Thyroid gland (tissue), 4 donors: ENCODE data around the gene POLR3F. TPM values are rescaled to one million over a fixed set of nuclear protein-coding genes. Genes with fewer than 3 reads are reported as not detected.
A peak's percentile ranks its signal among the peaks of the same experiment; 100 is the strongest.
"Not testable (repeated sequence)": the region's sequence is repeated elsewhere in the genome, so short reads cannot be mapped to it uniquely, and the experiment has no call there.

Source experiments
- DNase-seq, 2 donors: peaks; one replicate each; pipeline ENCODE4 v3.0.0-alpha.2; 2019
- H3K27ac ChIP-seq, 3 donors: fragments of 200-600 bp; sonication (generic); 1 replicate in 2 of 3; 2 replicates in 1 of 3; pipeline ENCODE4 v1.5.1; 2016 to 2019; ENCODE audit warnings: mild to moderate bottlenecking in 1 of 3, moderate library complexity in 1 of 3
- H3K27me3 ChIP-seq: fragments of 200-600 bp; sonication (generic); one replicate; pipeline ENCODE4 v1.5.1; 2019
- H3K36me3 ChIP-seq, 2 donors: fragments of 200-600 bp; sonication (generic); one replicate each; pipeline ENCODE4 v1.5.1; 2016 to 2019
- H3K4me1 ChIP-seq, 2 donors: fragments of 200-600 bp; sonication (generic); one replicate each; pipeline ENCODE4 v1.5.1; 2017 to 2019
- H3K4me3 ChIP-seq, 3 donors: fragments of 200-600 bp; sonication (generic); replicated peaks in 1 of 3; 1 replicate in 2 of 3; 2 replicates in 1 of 3; pipeline ENCODE4 v1.5.1; 2016; ENCODE audit warnings: mild to moderate bottlenecking in 1 of 3
- H3K9me3 ChIP-seq: fragments of 200-600 bp; sonication (generic); one replicate; pipeline ENCODE4 v1.5.1; 2017
- POLR2A ChIP-seq, 2 donors: fragments of 450-650 bp; IDR thresholded peaks; one replicate each; pipeline ENCODE4 v1.6.1; 2017; ENCODE audit warnings: antibody characterized with exemption in 2 of 2, mild to moderate bottlenecking in 2 of 2, moderate library complexity in 1 of 2
- WGBS, 2 donors: methylation state at CpG; one replicate each; pipeline ENCODE4 v1.1.5; 2017; 5-methylcytosine and 5-hydroxymethylcytosine counted together
- intact Hi-C: fragments of 100-400 bp; cut with DNase I; formaldehyde crosslinking; loops from one replicate; pipeline ENCODE4 v1.15.1; 2023
- total RNA-seq, 4 donors: library from RNA; depleted of rRNA; stranded (reverse); fragments of >200 nt; gene quantifications; one replicate each; pipeline ENCODE4 v1.2.3, GENCODE V29; 2016
- TF ChIP-seq, protein P1 (sequence below), 6 experiments: fragments of 200-600 bp in 3 of 6; fragments of 450-650 bp in 3 of 6; sonication (generic) in 3 of 6; IDR thresholded peaks; one replicate each; pipeline ENCODE4 v1.5.1; 2016 to 2019; ENCODE audit warnings: antibody characterized with exemption in 6 of 6, mild to moderate bottlenecking in 2 of 6, inconsistent platforms in 1 of 6, moderate library complexity in 1 of 6

The POLR3F gene
- total RNA-seq, 4 donors from 2014 or later = 10.2 to 18.1 (median 13.9) TPM

DNA sequence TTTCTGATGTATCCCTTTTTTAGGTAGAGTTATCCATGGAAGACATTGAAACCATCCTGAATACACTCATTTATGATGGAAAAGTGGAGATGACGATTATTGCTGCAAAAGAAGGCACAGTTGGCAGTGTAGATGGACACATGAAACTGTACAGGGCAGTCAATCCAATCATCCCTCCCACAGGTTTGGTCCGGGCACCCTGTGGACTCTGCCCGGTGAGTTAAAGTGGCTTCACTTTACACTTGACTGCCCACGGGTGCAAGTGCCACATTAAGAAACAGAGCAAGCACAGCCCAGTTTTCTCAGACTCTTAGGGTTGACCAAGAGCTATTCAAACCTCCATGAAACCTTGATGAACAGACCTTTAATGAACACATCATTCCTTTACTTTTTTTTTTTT lies 14.4 kb downstream of the POLR3F start:
- no peaks in the 10 kb centered on the region for H3K9me3 ChIP-seq
- TF ChIP-seq, protein P1, sequence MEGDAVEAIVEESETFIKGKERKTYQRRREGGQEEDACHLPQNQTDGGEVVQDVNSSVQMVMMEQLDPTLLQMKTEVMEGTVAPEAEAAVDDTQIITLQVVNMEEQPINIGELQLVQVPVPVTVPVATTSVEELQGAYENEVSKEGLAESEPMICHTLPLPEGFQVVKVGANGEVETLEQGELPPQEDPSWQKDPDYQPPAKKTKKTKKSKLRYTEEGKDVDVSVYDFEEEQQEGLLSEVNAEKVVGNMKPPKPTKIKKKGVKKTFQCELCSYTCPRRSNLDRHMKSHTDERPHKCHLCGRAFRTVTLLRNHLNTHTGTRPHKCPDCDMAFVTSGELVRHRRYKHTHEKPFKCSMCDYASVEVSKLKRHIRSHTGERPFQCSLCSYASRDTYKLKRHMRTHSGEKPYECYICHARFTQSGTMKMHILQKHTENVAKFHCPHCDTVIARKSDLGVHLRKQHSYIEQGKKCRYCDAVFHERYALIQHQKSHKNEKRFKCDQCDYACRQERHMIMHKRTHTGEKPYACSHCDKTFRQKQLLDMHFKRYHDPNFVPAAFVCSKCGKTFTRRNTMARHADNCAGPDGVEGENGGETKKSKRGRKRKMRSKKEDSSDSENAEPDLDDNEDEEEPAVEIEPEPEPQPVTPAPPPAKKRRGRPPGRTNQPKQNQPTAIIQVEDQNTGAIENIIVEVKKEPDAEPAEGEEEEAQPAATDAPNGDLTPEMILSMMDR (IDR thresholded peaks at IDR 0.05) = no peak
- TF ChIP-seq POLR2A (IDR thresholded peaks at IDR 0.05) = no peak
- H3K4me1 ChIP-seq = no peaks in the 10 kb centered on the region
- no peak overlapping the region for H3K4me3 ChIP-seq
- WGBS, 2 donors = 70 to 75% methylated on average over 4 of the region's 4 CpGs
- H3K27ac ChIP-seq = no peak overlapping the region
- no peaks in the 10 kb centered on the region for H3K27me3 ChIP-seq
- peaks cover 23 to 40% of the 10 kb centered on the region in 2 donors for H3K36me3 ChIP-seq
- no peak for DNase-seq
- intact Hi-C loops = no loop called here

DNA sequence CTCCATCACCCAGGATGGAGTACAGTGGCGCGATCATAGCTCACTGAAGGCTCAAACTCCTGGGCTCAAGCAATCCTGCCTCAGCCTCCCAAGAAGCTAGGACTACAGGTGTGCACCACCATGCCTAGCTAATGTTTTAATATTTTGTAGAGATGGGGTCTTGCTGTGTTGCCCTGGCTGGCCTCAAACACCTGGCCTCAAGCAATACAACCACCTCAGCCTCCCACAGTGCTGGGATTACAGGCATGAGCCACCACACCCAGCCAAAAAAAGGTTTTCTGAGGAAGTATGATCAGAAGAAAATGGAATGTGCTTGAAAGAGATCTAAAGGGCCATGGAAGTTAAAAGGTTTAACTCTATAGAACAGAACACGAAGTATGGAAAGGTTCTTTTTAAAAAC lies 21.1 kb downstream of the POLR3F start:
- Histone ChIP-seq H3K27ac (no peak overlapping the region), H3K4me3 (no peak overlapping the region), H3K4me1 (no peaks in the 10 kb centered on the region), H3K9me3 (no peaks in the 10 kb centered on the region), H3K36me3 (peaks cover 29 to 35% of the 10 kb centered on the region in 2 donors), H3K27me3 (no peaks in the 10 kb centered on the region)
- intact Hi-C loops = no loop called here
- TF ChIP-seq, protein P1 (IDR thresholded peaks at IDR 0.05) = no peak
- no peak for TF ChIP-seq POLR2A (IDR thresholded peaks at IDR 0.05)
- DNase-seq = no peak
- WGBS, 2 donors = 99 to 100% methylated on average over 3 of the region's 3 CpGs

DNA sequence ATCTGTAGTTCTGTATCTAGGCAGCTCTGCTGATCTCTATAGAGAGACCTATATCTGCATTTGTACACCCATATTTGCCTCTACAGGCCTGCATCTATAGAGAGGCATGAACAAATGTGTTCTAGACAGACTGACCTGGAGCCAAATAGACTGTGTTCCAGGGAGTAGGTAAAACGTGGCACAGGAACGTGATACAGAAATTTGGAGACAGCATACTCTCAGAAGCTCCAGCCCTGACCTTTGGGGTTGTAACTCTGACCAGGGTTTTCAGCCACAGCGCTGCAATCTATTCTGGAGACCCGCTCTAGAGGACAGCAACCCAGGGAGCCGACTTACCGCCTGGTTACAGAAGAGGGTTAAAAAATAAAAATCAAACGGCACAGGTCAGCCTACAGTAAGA lies 28.9 kb downstream of the POLR3F start:
- H3K27ac ChIP-seq = peak overlapping the region in 1 of 3 donors; percentile 14
- no peak overlapping the region for H3K4me3 ChIP-seq
- intact Hi-C loops = no loop called here
- H3K36me3 ChIP-seq = no peaks in the 10 kb centered on the region
- H3K27me3 ChIP-seq = no peaks in the 10 kb centered on the region
- 10 to 13% methylated on average over 7 of the region's 7 CpGs for WGBS, 2 donors
- TF ChIP-seq POLR2A (IDR thresholded peaks at IDR 0.05) = no peak
- TF ChIP-seq, protein P1 (IDR thresholded peaks at IDR 0.05) = no peak
- no peaks in the 10 kb centered on the region for H3K9me3 ChIP-seq
- DNase-seq = peak; percentile 19 to 28
- peaks cover 6 to 7% of the 10 kb centered on the region in 2 donors for H3K4me1 ChIP-seq

DNA sequence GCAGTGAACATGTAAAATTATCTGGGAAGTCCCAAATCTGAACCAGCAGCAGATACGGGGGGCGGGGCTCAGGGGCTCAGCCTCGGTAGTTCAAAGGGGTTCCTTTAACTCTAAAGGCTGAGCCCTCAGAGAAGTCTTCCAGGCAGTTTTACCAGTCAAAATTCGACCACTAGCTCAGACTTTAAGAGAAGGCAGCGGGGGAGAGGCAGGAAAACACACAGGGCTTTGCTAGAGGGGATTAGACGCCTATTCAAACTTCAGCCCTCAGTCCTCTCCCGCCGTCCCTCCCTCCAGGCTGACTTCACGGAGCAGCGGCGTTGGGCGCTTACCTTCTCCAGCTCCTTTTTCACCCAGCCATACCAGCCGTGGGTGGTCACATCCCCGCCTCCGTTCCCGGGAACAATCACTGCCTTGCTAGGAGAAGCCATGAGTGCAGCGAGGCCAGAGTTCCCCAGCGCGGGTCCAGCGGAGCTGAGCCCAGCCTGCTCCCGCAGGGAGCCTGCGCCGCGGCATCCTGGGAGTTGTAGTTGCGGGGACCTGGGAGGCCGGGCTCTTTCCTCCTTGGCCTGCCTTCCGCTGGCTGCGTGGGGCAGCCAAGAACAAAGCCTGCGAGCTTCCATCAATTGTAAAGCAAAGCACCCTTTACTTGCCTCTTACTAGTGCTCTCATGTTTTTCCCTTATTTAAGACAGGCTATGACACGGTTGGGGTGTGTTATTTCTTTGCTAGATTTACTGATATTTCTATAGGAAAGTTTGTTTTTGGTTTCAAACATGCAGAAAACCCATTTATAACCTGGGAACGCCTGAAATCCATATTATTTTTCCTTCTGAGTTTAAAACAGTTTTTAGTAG lies 29.8 kb downstream of the POLR3F start, which contains the start of gene RBBP9:
RBBP9 (minus strand) TSS at position 486 of the 853 bp plus-strand sequence; CDS start at position 428, 58 bp downstream.
- peak; percentile 86 to 88 for DNase-seq
- H3K9me3 ChIP-seq = no peaks in the 10 kb centered on the region
- 3 to 5% methylated on average over 22 to 30 of the region's 31 CpGs for WGBS, 2 donors
- no peaks in the 10 kb centered on the region for H3K27me3 ChIP-seq
- TF ChIP-seq, protein P1 (IDR thresholded peaks at IDR 0.05) = no peak
- peak in 1 of 2 donors; percentile 65 for TF ChIP-seq POLR2A (IDR thresholded peaks at IDR 0.05)
- intact Hi-C loops = no loop called here
- no peaks in the 10 kb centered on the region for H3K36me3 ChIP-seq
- peak within 1 kb of the TSS; percentile 22 to 69 (median 49) for H3K4me3 ChIP-seq
- H3K27ac ChIP-seq = peak within 1 kb of the TSS; percentile 15 to 69 (median 19)
- H3K4me1 ChIP-seq = peaks cover 6 to 7% of the 10 kb centered on the region in 2 donors

DNA sequence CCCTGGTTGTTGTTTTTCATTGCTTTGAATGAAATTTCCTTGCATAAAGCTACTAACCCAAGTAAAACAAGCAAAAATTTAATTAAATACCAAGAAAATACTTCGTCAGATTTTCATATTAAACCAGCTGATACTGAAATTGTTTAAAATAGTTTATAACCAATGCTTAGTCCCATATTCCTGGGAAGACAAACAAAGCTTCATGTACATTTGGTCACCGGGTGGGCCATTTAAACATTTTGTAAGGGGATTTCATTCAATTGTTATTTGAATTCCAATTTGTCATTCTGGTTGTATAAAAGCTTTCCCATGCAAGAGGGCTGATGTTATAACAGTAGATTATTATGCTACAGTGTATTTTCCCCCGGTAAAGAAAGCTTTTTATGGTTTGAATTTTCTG lies 30.4 kb downstream of the POLR3F start:
- Histone ChIP-seq H3K4me3 (no peak overlapping the region), H3K27ac (peak overlapping the region in 2 of 3 donors; percentile 15 to 69), H3K9me3 (no peaks in the 10 kb centered on the region), H3K4me1 (peaks cover 6 to 7% of the 10 kb centered on the region in 2 donors), H3K27me3 (no peaks in the 10 kb centered on the region), H3K36me3 (no peaks in the 10 kb centered on the region)
- intact Hi-C loops = no loop called here
- TF ChIP-seq POLR2A (IDR thresholded peaks at IDR 0.05) = no peak
- TF ChIP-seq, protein P1 (IDR thresholded peaks at IDR 0.05) = no peak
- no peak for DNase-seq
- 92 to 94% methylated on average over 3 of the region's 3 CpGs for WGBS, 2 donors

DNA sequence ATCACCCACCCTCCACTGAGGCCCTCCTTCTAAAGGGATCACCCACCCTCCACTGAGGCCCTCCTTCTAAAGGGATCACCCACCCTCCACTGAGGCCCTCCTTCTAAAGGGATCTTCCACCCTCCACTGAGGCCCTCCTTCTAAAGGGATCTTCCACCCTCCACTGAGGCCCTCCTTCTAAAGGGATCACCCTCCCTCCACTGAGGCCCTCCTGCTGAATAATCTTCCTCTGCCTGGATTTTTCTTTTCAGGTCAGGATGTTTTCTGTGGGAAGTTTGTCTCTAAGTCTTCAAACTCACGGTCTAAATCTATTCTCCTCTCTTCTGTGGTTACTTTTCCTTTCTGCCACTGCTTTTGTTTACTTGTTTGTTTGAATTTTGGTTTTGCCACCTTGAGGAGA lies 34.5 kb downstream of the POLR3F start:
- not testable (repeated sequence) for H3K27ac ChIP-seq, H3K4me1 ChIP-seq, H3K9me3 ChIP-seq, H3K36me3 ChIP-seq, H3K4me3 ChIP-seq, H3K27me3 ChIP-seq, DNase-seq
- WGBS, 2 donors = 65 to 67% methylated on average over 1 of the region's 1 CpG
- intact Hi-C loops = loop anchor here (10.0 kb wide), 2 partner anchors 83 to 87 kb away; partner anchors contain the start of gene DTD1
